HEK293 (cell line): Measurements from ENCODE around the gene MTCL1.

ENCODE experiments used
- CTCF ChIA-PET: fragments of 350-600 bp; formaldehyde crosslinking; extraction: SDS; loops from one replicate; lab custom pipeline; 2021; ENCODE audit warnings: antibody characterized with exemption; lab: Yijun Ruan, JAX
- POLR2A ChIA-PET: fragments of 300-600 bp; formaldehyde crosslinking; extraction: SDS; loops from one replicate; lab custom pipeline; 2020; ENCODE audit warnings: antibody characterized with exemption, inconsistent platforms; lab: Yijun Ruan, JAX
- H3K27ac ChIP-seq: fragments of 200-500 bp; sonication (Bioruptor generic); 2 replicates; pipeline ENCODE4 v1.5.1; 2014; ENCODE audit warnings: low read depth, low read length, control low read depth, inconsistent platforms; ENCODE audit errors: extremely low read depth
- H3K36me3 ChIP-seq, 2 experiments: fragments of 200-500 bp in 1 of 2; sonication (Bioruptor generic) in 1 of 2; 1 replicate in 1 of 2; 2 replicates in 1 of 2; pipeline ENCODE4 v1.5.1; 2014 to 2017; ENCODE audit warnings: inconsistent platforms in 2 of 2, low read length in 2 of 2; ENCODE audit not compliant: control insufficient read depth in 2 of 2, insufficient read depth in 1 of 2
- H3K4me1 ChIP-seq: fragments of 200-500 bp; sonication (Bioruptor generic); 2 replicates; pipeline ENCODE4 v1.5.1; 2014; ENCODE audit warnings: mild to moderate bottlenecking, low read length, inconsistent platforms; ENCODE audit not compliant: control insufficient read depth, insufficient read depth
- H3K4me3 ChIP-seq: 2 replicates; pipeline ENCODE4 v1.5.1; 2011; ENCODE audit warnings: low read depth, mild to moderate bottlenecking, control low read depth, low read length, moderate library complexity
- H3K9me3 ChIP-seq: fragments of 200-500 bp; sonication (Bioruptor generic); 2 replicates; pipeline ENCODE4 v1.5.1; 2014; ENCODE audit warnings: low read depth, low read length, inconsistent platforms; ENCODE audit not compliant: control insufficient read depth, insufficient read depth
- BCL11A ChIP-seq: fragments of 450-650 bp; formaldehyde crosslinking; IDR thresholded peaks from 2 replicates; pipeline ENCODE4 v1.5.1; 2016; ENCODE audit warnings: low read depth, missing biosample characterization, missing genetic modification characterization
- PRDM1 ChIP-seq: fragments of 450-650 bp; formaldehyde crosslinking; IDR thresholded peaks from 2 replicates; pipeline ENCODE4; 2016; ENCODE audit warnings: missing biosample characterization, missing genetic modification characterization
- SCRT2 ChIP-seq: fragments of 450-650 bp; formaldehyde crosslinking; IDR thresholded peaks from 2 replicates; pipeline ENCODE4 v1.5.1; 2016; ENCODE audit warnings: missing biosample characterization, missing genetic modification characterization
- SETDB1 ChIP-seq: IDR thresholded peaks from one replicate; pipeline ENCODE4 v1.6.1; 2017; ENCODE audit warnings: mild to moderate bottlenecking, low read length, moderate library complexity, mixed read lengths; ENCODE audit not compliant: insufficient read length
- ZBTB20 ChIP-seq: fragments of 450-650 bp; formaldehyde crosslinking; IDR thresholded peaks from 2 replicates; pipeline ENCODE4 v1.5.1; 2016; ENCODE audit warnings: missing biosample characterization, missing genetic modification characterization
- ZFP69B ChIP-seq: fragments of 450-650 bp; formaldehyde crosslinking; IDR thresholded peaks from 2 replicates; pipeline ENCODE4 v1.5.1; 2016; ENCODE audit warnings: missing biosample characterization, missing genetic modification characterization
- ZNF16 ChIP-seq: fragments of 450-650 bp; formaldehyde crosslinking; IDR thresholded peaks from 2 replicates; pipeline ENCODE4 v1.5.1; 2016; ENCODE audit warnings: low read depth, missing biosample characterization, missing genetic modification characterization
- ZNF174 ChIP-seq: fragments of 450-650 bp; formaldehyde crosslinking; IDR thresholded peaks from 2 replicates; pipeline ENCODE4 v1.5.0; 2017; ENCODE audit warnings: missing biosample characterization, mild to moderate bottlenecking, missing genetic modification characterization
- ZNF221 ChIP-seq: fragments of 450-650 bp; formaldehyde crosslinking; IDR thresholded peaks from 2 replicates; pipeline ENCODE4 v1.5.1; 2017; ENCODE audit warnings: missing biosample characterization, missing genetic modification characterization, borderline replicate concordance
- ZNF23 ChIP-seq: fragments of 450-650 bp; formaldehyde crosslinking; IDR thresholded peaks from 2 replicates; pipeline ENCODE4 v1.5.1; 2016; ENCODE audit warnings: missing biosample characterization, missing genetic modification characterization, borderline replicate concordance
- ZNF350 ChIP-seq: fragments of 450-650 bp; formaldehyde crosslinking; IDR thresholded peaks from 2 replicates; pipeline ENCODE4 v1.5.0; 2017; ENCODE audit warnings: missing biosample characterization, mild to moderate bottlenecking, missing genetic modification characterization
- ZNF394 ChIP-seq: fragments of 450-650 bp; formaldehyde crosslinking; IDR thresholded peaks from 2 replicates; pipeline ENCODE4 v1.5.1; 2016; ENCODE audit warnings: missing biosample characterization, missing genetic modification characterization, mild to moderate bottlenecking, moderate library complexity, borderline replicate concordance
- ZNF529 ChIP-seq: fragments of 450-650 bp; formaldehyde crosslinking; IDR thresholded peaks from 2 replicates; pipeline ENCODE4 v1.5.1; 2017; ENCODE audit warnings: missing genetic modification characterization, missing biosample characterization; ENCODE audit not compliant: insufficient replicate concordance
- ZNF549 ChIP-seq: fragments of 450-650 bp; IDR thresholded peaks from 2 replicates; pipeline ENCODE4 v1.5.1; 2018; ENCODE audit warnings: missing biosample characterization, missing genetic modification characterization, mild to moderate bottlenecking, inconsistent platforms, moderate library complexity
- ZNF560 ChIP-seq: fragments of 450-650 bp; formaldehyde crosslinking; IDR thresholded peaks from 2 replicates; pipeline ENCODE4 v1.5.1; 2017; ENCODE audit warnings: missing biosample characterization, missing genetic modification characterization, borderline replicate concordance
- ZNF670 ChIP-seq: fragments of 450-650 bp; formaldehyde crosslinking; IDR thresholded peaks from 2 replicates; pipeline ENCODE4 v1.5.1; 2016; ENCODE audit warnings: missing biosample characterization, missing genetic modification characterization, low read depth
- ZNF677 ChIP-seq: fragments of 450-650 bp; IDR thresholded peaks from 2 replicates; pipeline ENCODE4 v1.5.0; 2018; ENCODE audit warnings: missing biosample characterization, mild to moderate bottlenecking, missing genetic modification characterization, moderate library complexity
- ZNF785 ChIP-seq: fragments of 450-650 bp; formaldehyde crosslinking; IDR thresholded peaks from 2 replicates; pipeline ENCODE4 v1.5.1; 2016; ENCODE audit warnings: missing biosample characterization, missing genetic modification characterization
- ZNF792 ChIP-seq: fragments of 450-650 bp; formaldehyde crosslinking; IDR thresholded peaks from 2 replicates; pipeline ENCODE4 v1.5.1; 2016; ENCODE audit warnings: missing biosample characterization, missing genetic modification characterization
- ZSCAN16 ChIP-seq: fragments of 450-650 bp; formaldehyde crosslinking; IDR thresholded peaks from 2 replicates; pipeline ENCODE4 v1.5.1; 2016; ENCODE audit warnings: missing biosample characterization, missing genetic modification characterization
- TF ChIP-seq, protein P1 (sequence below): fragments of 450-650 bp; formaldehyde crosslinking; IDR thresholded peaks from 2 replicates; pipeline ENCODE4 v1.5.1; 2017; ENCODE audit warnings: missing biosample characterization, missing genetic modification characterization
- TF ChIP-seq, protein P2 (sequence below): fragments of 450-650 bp; formaldehyde crosslinking; optimal IDR thresholded peaks from 2 replicates; pipeline ENCODE3; 2016; ENCODE audit warnings: missing biosample characterization, mild to moderate bottlenecking, missing genetic modification characterization
- TF ChIP-seq, protein P3 (sequence below): fragments of 450-650 bp; formaldehyde crosslinking; IDR thresholded peaks from 2 replicates; pipeline ENCODE4 v1.5.1; 2016; ENCODE audit warnings: missing biosample characterization, missing genetic modification characterization
- TF ChIP-seq, protein P4 (sequence below): fragments of 450-650 bp; formaldehyde crosslinking; IDR thresholded peaks from 2 replicates; pipeline ENCODE4 v1.5.1; 2016; ENCODE audit warnings: missing biosample characterization, missing genetic modification characterization
- TF ChIP-seq, protein P5 (sequence below): fragments of 450-650 bp; formaldehyde crosslinking; IDR thresholded peaks from 2 replicates; pipeline ENCODE4 v1.5.1; 2017; ENCODE audit warnings: missing biosample characterization, mild to moderate bottlenecking, missing genetic modification characterization, moderate library complexity
- TF ChIP-seq, protein P6 (sequence below): fragments of 450-650 bp; formaldehyde crosslinking; IDR thresholded peaks from 2 replicates; pipeline ENCODE4 v1.5.1; 2017; ENCODE audit warnings: missing biosample characterization, missing genetic modification characterization

MTCL1 gene

DNA sequence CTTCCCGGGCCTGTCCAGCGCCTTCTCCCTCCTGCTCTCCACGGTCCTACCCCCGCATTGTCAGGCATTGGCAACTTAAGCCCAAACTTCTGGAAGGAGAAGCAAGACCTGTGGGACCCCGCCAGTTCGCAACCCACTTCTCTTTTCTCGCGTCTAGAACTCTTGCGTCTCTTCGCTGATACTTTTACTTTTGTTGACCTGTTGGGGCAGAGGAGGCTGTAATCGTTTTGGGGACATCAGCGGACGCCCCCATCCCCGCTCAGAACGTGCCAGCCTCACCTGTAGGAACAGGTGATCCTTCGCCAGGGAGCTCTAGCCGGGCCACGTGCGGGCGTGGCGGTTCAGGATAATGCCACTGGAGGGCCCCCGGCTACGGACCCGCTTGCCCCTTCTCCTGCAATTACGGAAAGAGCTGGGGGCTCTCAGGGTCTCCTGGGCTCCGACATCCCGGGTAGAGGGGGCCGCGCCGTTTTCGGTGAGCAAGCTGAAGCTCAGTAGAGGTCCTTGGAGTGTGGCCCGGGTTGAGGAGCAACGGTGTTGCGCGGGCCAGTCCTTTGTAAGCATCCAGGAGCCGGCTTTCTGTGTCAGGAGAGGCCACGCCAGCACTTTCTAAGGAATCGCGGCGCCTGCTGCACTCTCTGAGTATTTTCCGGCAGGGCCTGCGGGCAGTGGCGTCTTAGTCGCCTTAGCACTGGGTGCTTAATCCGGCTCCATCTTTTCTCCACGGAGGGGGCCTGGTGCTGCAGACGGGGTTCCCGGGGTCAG lies 1.6 kb downstream of the MTCL1 start:
- POLR2A ChIA-PET: interaction anchor here (1.0 to 1.6 kb wide), 5 partner anchors 20 to 98 kb away, joined by 3 to 6 read pairs (median 4); partner anchors contain the start of gene RAB12
- peak overlapping the region; percentile 43 for H3K4me3 ChIP-seq
- no peaks in the 10 kb centered on the region for H3K9me3 ChIP-seq
- CTCF ChIA-PET: interaction anchor here (0.7 to 2.7 kb wide), 7 partner anchors 14 to 281 kb away, joined by 3 to 17 read pairs (median 4); no protein-coding TSS in a partner anchor
- peaks cover under 1% of the 10 kb centered on the region for H3K4me1 ChIP-seq
- peak overlapping the region; percentile 69 for H3K27ac ChIP-seq
- H3K36me3 ChIP-seq: no peaks in the 10 kb centered on the region
- TF ChIP-seq, protein P1, sequence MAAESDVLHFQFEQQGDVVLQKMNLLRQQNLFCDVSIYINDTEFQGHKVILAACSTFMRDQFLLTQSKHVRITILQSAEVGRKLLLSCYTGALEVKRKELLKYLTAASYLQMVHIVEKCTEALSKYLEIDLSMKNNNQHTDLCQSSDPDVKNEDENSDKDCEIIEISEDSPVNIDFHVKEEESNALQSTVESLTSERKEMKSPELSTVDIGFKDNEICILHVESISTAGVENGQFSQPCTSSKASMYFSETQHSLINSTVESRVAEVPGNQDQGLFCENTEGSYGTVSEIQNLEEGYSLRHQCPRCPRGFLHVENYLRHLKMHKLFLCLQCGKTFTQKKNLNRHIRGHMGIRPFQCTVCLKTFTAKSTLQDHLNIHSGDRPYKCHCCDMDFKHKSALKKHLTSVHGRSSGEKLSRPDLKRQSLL (tag by site-specific recombination): no peak; the same call in 1 of the 2 replicates
- TF ChIP-seq ZNF394 (tag by site-specific recombination): no peak; the same call in 1 of the 2 replicates
- TF ChIP-seq, protein P2, sequence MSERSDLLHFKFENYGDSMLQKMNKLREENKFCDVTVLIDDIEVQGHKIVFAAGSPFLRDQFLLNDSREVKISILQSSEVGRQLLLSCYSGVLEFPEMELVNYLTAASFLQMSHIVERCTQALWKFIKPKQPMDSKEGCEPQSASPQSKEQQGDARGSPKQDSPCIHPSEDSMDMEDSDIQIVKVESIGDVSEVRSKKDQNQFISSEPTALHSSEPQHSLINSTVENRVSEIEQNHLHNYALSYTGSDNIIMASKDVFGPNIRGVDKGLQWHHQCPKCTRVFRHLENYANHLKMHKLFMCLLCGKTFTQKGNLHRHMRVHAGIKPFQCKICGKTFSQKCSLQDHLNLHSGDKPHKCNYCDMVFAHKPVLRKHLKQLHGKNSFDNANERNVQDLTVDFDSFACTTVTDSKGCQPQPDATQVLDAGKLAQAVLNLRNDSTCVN (tag by site-specific recombination): peak; percentile 14
- TF ChIP-seq ZNF785: no peak
- TF ChIP-seq, protein P3, sequence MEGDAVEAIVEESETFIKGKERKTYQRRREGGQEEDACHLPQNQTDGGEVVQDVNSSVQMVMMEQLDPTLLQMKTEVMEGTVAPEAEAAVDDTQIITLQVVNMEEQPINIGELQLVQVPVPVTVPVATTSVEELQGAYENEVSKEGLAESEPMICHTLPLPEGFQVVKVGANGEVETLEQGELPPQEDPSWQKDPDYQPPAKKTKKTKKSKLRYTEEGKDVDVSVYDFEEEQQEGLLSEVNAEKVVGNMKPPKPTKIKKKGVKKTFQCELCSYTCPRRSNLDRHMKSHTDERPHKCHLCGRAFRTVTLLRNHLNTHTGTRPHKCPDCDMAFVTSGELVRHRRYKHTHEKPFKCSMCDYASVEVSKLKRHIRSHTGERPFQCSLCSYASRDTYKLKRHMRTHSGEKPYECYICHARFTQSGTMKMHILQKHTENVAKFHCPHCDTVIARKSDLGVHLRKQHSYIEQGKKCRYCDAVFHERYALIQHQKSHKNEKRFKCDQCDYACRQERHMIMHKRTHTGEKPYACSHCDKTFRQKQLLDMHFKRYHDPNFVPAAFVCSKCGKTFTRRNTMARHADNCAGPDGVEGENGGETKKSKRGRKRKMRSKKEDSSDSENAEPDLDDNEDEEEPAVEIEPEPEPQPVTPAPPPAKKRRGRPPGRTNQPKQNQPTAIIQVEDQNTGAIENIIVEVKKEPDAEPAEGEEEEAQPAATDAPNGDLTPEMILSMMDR (tag by site-specific recombination): peak; percentile 46
- no peak for TF ChIP-seq ZNF560
- 0 out of 2 replicates have a peak, but pooled peaks have one; percentile 20 for TF ChIP-seq PRDM1 (tag by site-specific recombination)
- TF ChIP-seq BCL11A (tag by site-specific recombination): no peak
- TF ChIP-seq ZNF670 (tag by site-specific recombination): no peak
- no peak for TF ChIP-seq ZNF549 (tag by site-specific recombination)
- TF ChIP-seq, protein P4, sequence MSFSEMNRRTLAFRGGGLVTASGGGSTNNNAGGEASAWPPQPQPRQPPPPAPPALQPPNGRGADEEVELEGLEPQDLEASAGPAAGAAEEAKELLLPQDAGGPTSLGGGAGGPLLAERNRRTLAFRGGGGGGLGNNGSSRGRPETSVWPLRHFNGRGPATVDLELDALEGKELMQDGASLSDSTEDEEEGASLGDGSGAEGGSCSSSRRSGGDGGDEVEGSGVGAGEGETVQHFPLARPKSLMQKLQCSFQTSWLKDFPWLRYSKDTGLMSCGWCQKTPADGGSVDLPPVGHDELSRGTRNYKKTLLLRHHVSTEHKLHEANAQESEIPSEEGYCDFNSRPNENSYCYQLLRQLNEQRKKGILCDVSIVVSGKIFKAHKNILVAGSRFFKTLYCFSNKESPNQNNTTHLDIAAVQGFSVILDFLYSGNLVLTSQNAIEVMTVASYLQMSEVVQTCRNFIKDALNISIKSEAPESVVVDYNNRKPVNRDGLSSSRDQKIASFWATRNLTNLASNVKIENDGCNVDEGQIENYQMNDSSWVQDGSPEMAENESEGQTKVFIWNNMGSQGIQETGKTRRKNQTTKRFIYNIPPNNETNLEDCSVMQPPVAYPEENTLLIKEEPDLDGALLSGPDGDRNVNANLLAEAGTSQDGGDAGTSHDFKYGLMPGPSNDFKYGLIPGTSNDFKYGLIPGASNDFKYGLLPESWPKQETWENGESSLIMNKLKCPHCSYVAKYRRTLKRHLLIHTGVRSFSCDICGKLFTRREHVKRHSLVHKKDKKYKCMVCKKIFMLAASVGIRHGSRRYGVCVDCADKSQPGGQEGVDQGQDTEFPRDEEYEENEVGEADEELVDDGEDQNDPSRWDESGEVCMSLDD (tag by site-specific recombination): 0 out of 2 replicates have a peak, but pooled peaks have one; percentile 36
- TF ChIP-seq, protein P5, sequence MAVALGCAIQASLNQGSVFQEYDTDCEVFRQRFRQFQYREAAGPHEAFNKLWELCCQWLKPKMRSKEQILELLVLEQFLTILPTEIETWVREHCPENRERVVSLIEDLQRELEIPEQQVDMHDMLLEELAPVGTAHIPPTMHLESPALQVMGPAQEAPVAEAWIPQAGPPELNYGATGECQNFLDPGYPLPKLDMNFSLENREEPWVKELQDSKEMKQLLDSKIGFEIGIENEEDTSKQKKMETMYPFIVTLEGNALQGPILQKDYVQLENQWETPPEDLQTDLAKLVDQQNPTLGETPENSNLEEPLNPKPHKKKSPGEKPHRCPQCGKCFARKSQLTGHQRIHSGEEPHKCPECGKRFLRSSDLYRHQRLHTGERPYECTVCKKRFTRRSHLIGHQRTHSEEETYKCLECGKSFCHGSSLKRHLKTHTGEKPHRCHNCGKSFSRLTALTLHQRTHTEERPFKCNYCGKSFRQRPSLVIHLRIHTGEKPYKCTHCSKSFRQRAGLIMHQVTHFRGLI (tag by site-specific recombination): no peak
- no peak for TF ChIP-seq ZNF529 (tag by site-specific recombination)
- no peak for TF ChIP-seq ZNF792 (tag by site-specific recombination)
- no peak for TF ChIP-seq ZFP69B (tag by site-specific recombination)
- TF ChIP-seq ZNF350 (tag by site-specific recombination): no peak
- no peak for TF ChIP-seq ZNF677
- no peak for TF ChIP-seq ZSCAN16 (tag by site-specific recombination)
- peak; percentile 74 for TF ChIP-seq SCRT2 (tag by site-specific recombination)
- TF ChIP-seq ZNF23: no peak
- no peak for TF ChIP-seq SETDB1
- TF ChIP-seq ZBTB20 (tag by site-specific recombination): peak; percentile 64; the same call in 1 of the 2 replicates
- TF ChIP-seq, protein P6, sequence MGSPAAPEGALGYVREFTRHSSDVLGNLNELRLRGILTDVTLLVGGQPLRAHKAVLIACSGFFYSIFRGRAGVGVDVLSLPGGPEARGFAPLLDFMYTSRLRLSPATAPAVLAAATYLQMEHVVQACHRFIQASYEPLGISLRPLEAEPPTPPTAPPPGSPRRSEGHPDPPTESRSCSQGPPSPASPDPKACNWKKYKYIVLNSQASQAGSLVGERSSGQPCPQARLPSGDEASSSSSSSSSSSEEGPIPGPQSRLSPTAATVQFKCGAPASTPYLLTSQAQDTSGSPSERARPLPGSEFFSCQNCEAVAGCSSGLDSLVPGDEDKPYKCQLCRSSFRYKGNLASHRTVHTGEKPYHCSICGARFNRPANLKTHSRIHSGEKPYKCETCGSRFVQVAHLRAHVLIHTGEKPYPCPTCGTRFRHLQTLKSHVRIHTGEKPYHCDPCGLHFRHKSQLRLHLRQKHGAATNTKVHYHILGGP: 0 out of 2 replicates have a peak, but pooled peaks have one; percentile 41
- TF ChIP-seq ZNF221 (tag by site-specific recombination): no peak
- TF ChIP-seq ZNF174: no peak
- no peak for TF ChIP-seq ZNF16
